ENCODE data around the gene PHF21A.

The PHF21A gene

GRCh38 chr11:46057489-46057888, 63.8 kb downstream of the PHF21A start:
- TF ChIP-seq CTCF (IDR thresholded peaks at IDR 0.05): no peak

- TF ChIP-seq CTCF (IDR thresholded peaks at IDR 0.05): no peak
These were observed 65.9 kb downstream of the PHF21A start for GRCh38 chr11:46055371-46055770.

- no peak for TF ChIP-seq CTCF (IDR thresholded peaks at IDR 0.05)
These were observed 70.2 kb downstream of the PHF21A start for GRCh38 chr11:46051102-46051501.

DNA sequence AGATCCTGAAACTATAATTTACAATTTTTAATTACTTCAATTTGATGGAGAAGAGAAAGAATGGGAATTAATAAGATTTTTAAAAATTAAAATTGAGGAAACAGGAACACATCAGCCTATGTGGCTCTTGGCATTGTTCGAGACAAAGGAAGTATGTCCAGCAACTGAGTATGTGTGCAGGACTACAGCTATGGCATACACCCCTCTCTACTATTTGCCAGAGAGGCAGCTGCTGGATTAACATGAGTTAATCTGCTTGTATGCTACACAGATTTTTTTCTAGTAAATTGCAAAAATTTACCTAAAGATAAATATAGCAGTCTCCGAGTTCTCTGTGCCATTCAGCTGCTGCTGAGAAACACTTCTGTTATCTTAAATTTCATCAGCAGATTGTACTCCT, 70.6 kb downstream of the PHF21A start:
- TF ChIP-seq CTCF (IDR thresholded peaks at IDR 0.05): no peak

GRCh38 chr11:46050003-46050461, 71.2 kb downstream of the PHF21A start:
- TF ChIP-seq CTCF (IDR thresholded peaks at IDR 0.05): no peak

DNA sequence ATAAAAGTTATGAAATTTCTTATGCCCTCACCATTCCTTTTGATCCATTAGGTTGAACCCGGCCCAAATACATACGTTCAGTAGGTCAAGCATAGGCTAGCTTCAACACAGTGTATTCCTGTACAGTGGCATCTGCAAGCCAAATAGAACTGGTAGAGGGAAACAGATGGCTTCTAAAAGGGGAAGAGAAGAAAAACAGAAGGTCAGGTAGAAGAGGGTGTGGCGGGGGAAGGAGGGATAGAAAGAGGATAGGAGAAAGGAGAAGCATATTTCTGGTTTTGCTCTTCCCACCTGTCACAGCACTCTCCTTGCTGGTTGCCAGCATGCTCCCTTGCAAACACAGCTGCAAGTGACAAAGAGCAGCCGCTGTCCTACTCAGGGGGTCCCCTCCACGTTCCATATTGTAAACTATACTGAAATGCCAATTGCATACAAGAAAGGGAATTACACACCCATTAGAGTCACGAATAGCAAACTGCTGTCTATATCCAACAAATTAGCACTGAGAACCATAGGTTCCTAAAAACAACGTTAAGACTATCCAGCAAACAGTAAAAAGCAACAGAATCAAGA, 71.8 kb downstream of the PHF21A start:
- no peak for TF ChIP-seq CTCF (IDR thresholded peaks at IDR 0.05)

DNA sequence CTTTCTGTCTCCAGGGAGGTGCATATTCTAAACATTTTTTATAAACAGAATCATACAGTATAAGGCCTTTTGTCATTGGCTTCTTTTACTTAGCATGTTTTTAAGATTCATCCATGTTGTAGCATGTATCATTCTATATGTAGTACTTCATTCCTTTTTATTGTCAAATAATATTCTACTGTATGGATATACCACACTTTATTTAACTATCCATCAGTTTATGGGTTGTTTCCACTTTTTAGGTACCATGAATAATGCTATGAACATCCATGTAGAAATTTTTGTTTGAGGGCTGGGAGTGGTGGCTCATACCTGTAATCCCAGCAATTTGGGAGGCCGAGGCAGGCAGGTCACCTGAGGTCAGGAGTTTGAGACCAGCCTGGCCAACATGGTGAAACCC, 73.1 kb downstream of the PHF21A start:
- no peak for TF ChIP-seq CTCF (IDR thresholded peaks at IDR 0.05)

DNA sequence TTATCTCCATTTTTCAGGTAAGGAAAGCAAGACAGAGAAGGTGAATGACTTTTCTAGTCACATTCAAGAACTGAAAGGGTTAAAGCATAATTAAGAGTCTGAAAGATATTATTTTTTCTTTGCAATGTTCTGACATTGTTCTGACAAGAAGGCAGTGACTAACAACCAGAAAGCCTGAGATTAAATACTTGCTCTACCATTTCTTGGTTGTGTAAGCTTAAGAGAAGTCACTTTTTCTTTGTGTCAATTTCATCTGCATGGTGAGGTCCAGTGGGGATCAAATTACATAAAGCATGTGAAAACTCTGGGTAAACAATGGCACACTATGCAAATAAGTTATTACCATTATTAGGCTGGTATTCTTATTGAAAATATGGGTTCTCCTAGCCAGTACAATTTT, 73.7 kb downstream of the PHF21A start:
- no peak for TF ChIP-seq CTCF (IDR thresholded peaks at IDR 0.05)

Data from LNCAP (cell line).